IMR-90 (cell line): ENCODE data around the gene ATP1A1. TPM values are rescaled to one million over a fixed set of nuclear protein-coding genes. Genes with fewer than 3 reads are reported as not detected.
A peak's percentile ranks its signal among the peaks of the same experiment; 100 is the strongest.

ENCODE experiments used
- ATAC-seq: fragments of 200-7000 bp; cut with Tn5 transposase; 2 replicates; pipeline ENCODE4 v1.9.1; 2020; ENCODE audit warnings: low read depth, mild to moderate bottlenecking, moderate library complexity
- BruUV-seq: library from RNA; stranded (reverse); fragments of 400-500 nt; replicated peaks from 2 replicates; lab custom pipeline; 2021; lab: Mats Ljungman, UMichigan
- CTCF ChIA-PET: fragments of 300-600 bp; formaldehyde crosslinking; extraction: SDS; loops from one replicate; lab custom pipeline; 2021; ENCODE audit warnings: antibody characterized with exemption; lab: Yijun Ruan, JAX
- POLR2A ChIA-PET: fragments of 300-600 bp; sonication (Branson Sonifier 250); formaldehyde crosslinking; loops from one replicate; lab custom pipeline; 2022; ENCODE audit warnings: antibody characterized with exemption; ENCODE audit not compliant: unreplicated experiment; lab: Charles Lee
- DNase-seq: peaks from one replicate; pipeline ENCODE4 v3.0.0; 2013
- H2AFZ ChIP-seq: replicated peaks from 2 replicates; pipeline ENCODE3; 2013; ENCODE audit warnings: low read length, mild to moderate bottlenecking; ENCODE audit not compliant: poor library complexity
- H2AK5ac ChIP-seq: 2 replicates; pipeline ENCODE4 v1.6.1; 2013; ENCODE audit warnings: low read depth, low read length, inconsistent platforms
- H2AK9ac ChIP-seq: replicated peaks from 2 replicates; pipeline ENCODE3; 2013; ENCODE audit warnings: mild to moderate bottlenecking, low read depth, low read length, moderate library complexity; ENCODE audit not compliant: poor library complexity
- H2BK120ac ChIP-seq: 2 replicates; pipeline ENCODE4 v1.6.1; 2013; ENCODE audit warnings: low read depth, low read length, inconsistent platforms
- H2BK15ac ChIP-seq: 3 replicates; pipeline ENCODE4 v1.6.1; 2013; ENCODE audit warnings: low read depth, low read length, inconsistent platforms
- H2BK20ac ChIP-seq: 2 replicates; pipeline ENCODE4 v1.6.1; 2013; ENCODE audit warnings: low read depth, mild to moderate bottlenecking, inconsistent platforms, low read length, moderate library complexity
- H2BK5ac ChIP-seq: 2 replicates; pipeline ENCODE4 v1.6.1; 2013; ENCODE audit warnings: mild to moderate bottlenecking, low read depth, low read length, inconsistent platforms; ENCODE audit not compliant: poor library complexity, severe bottlenecking
- H3K14ac ChIP-seq: replicated peaks from 2 replicates; pipeline ENCODE4 v1.6.1; 2013; ENCODE audit warnings: low read depth, low read length, inconsistent platforms
- H3K18ac ChIP-seq: 2 replicates; pipeline ENCODE4 v1.6.1; 2013; ENCODE audit warnings: low read depth, low read length, control low read depth
- H3K23ac ChIP-seq: 2 replicates; pipeline ENCODE4 v1.6.1; 2013; ENCODE audit warnings: low read depth, low read length, inconsistent platforms
- H3K27ac ChIP-seq: 2 replicates; pipeline ENCODE4 v1.5.1; 2013; ENCODE audit warnings: mild to moderate bottlenecking, control low read depth, low read length; ENCODE audit not compliant: insufficient read depth
- H3K27me3 ChIP-seq: 2 replicates; pipeline ENCODE4 v1.6.1; 2013; ENCODE audit warnings: low read length; ENCODE audit not compliant: control insufficient read depth, insufficient read depth
- H3K36me3 ChIP-seq: 2 replicates; pipeline ENCODE4 v1.6.1; 2013; ENCODE audit warnings: low read length, mixed read lengths; ENCODE audit not compliant: control insufficient read depth, insufficient read depth
- H3K4ac ChIP-seq: 2 replicates; pipeline ENCODE4 v1.6.1; 2013; ENCODE audit warnings: low read depth, low read length, inconsistent platforms
- H3K4me1 ChIP-seq: 2 replicates; pipeline ENCODE4 v1.6.1; 2013; ENCODE audit warnings: low read length, mixed read lengths; ENCODE audit not compliant: control insufficient read depth, insufficient read depth
- H3K4me2 ChIP-seq: 2 replicates; pipeline ENCODE4 v1.6.1; 2013; ENCODE audit warnings: low read depth, mild to moderate bottlenecking, control low read depth, low read length, moderate library complexity
- H3K4me3 ChIP-seq: 2 replicates; pipeline ENCODE4 v1.5.1; 2013; ENCODE audit warnings: low read depth, mild to moderate bottlenecking, control low read depth, low read length, moderate library complexity; ENCODE audit not compliant: insufficient read depth
- H3K56ac ChIP-seq: 2 replicates; pipeline ENCODE4 v1.6.1; 2013; ENCODE audit warnings: low read length, inconsistent platforms; ENCODE audit not compliant: insufficient read depth; ENCODE audit errors: extremely low read depth
- H3K79me1 ChIP-seq, 2 experiments: 2 replicates each; pipeline ENCODE4 v1.6.1; 2013; ENCODE audit warnings: low read length in 2 of 2, inconsistent platforms in 1 of 2, low read depth in 1 of 2
- H3K9ac ChIP-seq: 2 replicates; pipeline ENCODE4 v1.6.1; 2013; ENCODE audit warnings: low read depth, low read length, control low read depth
- H3K9me1 ChIP-seq: 2 replicates; pipeline ENCODE4 v1.6.1; 2013; ENCODE audit warnings: low read length, inconsistent platforms; ENCODE audit not compliant: insufficient read depth
- H3K9me3 ChIP-seq: 2 replicates; pipeline ENCODE4 v1.6.1; 2013; ENCODE audit warnings: low read length; ENCODE audit not compliant: control insufficient read depth, insufficient read depth
- H4K20me1 ChIP-seq: 2 replicates; pipeline ENCODE4 v1.6.1; 2013; ENCODE audit warnings: low read length, inconsistent platforms; ENCODE audit not compliant: insufficient read depth
- H4K5ac ChIP-seq: 2 replicates; pipeline ENCODE4 v1.6.1; 2013; ENCODE audit warnings: mild to moderate bottlenecking, low read depth, low read length, control low read depth
- H4K8ac ChIP-seq, 2 experiments: 2 replicates each; pipeline ENCODE4 v1.6.1; 2013; ENCODE audit warnings: low read depth in 2 of 2, low read length in 2 of 2, control low read depth in 1 of 2, inconsistent platforms in 1 of 2
- H4K91ac ChIP-seq: 2 replicates; pipeline ENCODE4 v1.6.1; 2013; ENCODE audit warnings: low read depth, low read length, inconsistent platforms; ENCODE audit not compliant: insufficient read depth
- NFE2L2 ChIP-seq: fragments of 150-350 bp; IDR thresholded peaks from 2 replicates; pipeline ENCODE4 v1.6.1; 2016; ENCODE audit warnings: low read depth, mild to moderate bottlenecking, low read length
- RFX5 ChIP-seq: IDR thresholded peaks from 2 replicates; pipeline ENCODE4 v1.8.0; 2012; ENCODE audit warnings: low read depth, mild to moderate bottlenecking, low read length, moderate library complexity
- WGBS, 2 experiments: methylation state at CpG; one replicate each; pipeline versions ENCODE4 v1.1.5 to v1.1.7; 2013; ENCODE audit warnings: missing lambda C conversion rate in 2 of 2; ENCODE audit not compliant: insufficient read length in 1 of 2; ENCODE audit errors: extremely low coverage in 2 of 2; 5-methylcytosine and 5-hydroxymethylcytosine counted together
- dilution Hi-C: fragments of 300-500 bp; cut with HindIII; formaldehyde crosslinking; loops from one replicate; pipeline ENCODE4 v1.14.3; 2018; ENCODE audit warnings: low sequenced_read_pairs; ENCODE audit not compliant: unreplicated experiment
- in situ Hi-C: fragments of 300-500 bp; cut with MboI; formaldehyde crosslinking; loops from 3 replicates; pipeline ENCODE4 v1.14.3; 2019; ENCODE audit warnings: low sequenced_read_pairs, inconsistent platforms, mixed read lengths
- intact Hi-C: fragments of 100-400 bp; cut with micrococcal nuclease; formaldehyde crosslinking; loops from 2 replicates; pipeline ENCODE4 v1.10.0; 2022
- polyA plus RNA-seq, 3 experiments: library from polyadenylated mRNA; depleted of rRNA; stranded (reverse); fragments of >200 nt; gene quantifications; 2 replicates each; pipeline ENCODE4 v1.2.3, GENCODE V29; 2012; ENCODE audit warnings: low replicate concordance in 1 of 3
- total RNA-seq: library from RNA; depleted of rRNA; stranded (reverse); fragments of >200 nt; gene quantifications from 2 replicates; pipeline ENCODE4 v1.2.3, GENCODE V29; 2012

Gene ATP1A1
- total and polyA plus RNA-seq, 2 of the 4 experiments (the other 2 are of a cell fraction), result 116 to 125 TPM

DNA sequence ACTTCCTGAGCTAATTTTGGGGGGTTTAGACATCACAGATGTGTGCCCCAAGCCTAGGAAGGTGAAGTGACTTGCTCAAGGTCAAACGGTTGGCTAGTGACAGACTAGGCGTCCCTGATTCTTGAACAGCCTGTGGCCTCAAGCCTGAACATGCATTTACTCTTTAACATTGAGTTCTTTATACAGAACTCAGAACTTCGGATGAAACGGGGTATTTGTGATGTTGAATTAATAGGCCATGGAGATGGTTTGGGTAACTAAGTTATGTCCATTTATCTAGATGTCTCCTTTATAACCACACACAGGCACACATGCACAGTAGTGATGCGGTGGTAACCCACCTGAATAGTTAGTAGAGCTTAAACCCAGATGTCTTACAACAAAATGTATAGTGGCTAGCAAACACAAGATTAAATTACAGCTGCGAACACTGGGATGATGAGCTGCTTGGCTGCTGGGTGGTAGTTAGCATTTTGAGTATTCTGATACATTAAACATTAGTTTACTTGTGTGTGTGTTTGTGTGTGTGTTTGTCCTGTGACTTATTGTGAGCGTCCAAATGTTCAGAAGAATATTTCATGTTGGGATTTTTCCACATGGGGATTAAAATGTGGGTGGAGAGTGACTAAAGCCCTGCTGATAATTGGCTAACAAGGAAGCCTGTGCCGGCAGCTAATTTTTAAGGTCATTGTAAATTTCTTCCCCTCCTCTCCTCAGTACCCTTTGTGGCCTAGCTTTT lies 2.3 kb downstream of the ATP1A1 start:
- POLR2A ChIA-PET, result no interaction called here
- Histone ChIP-seq H4K91ac (no peak overlapping the region), H3K27me3 (peaks cover 4% of the 10 kb centered on the region; the same call in 1 of the 2 replicates), H2AK9ac (no peak overlapping the region), H2AK5ac (peak overlapping the region; percentile 7; the same call in 1 of the 2 replicates), H3K36me3 (no peaks in the 10 kb centered on the region), H3K9me3 (no peaks in the 10 kb centered on the region), H3K56ac (no peak overlapping the region), H3K4me3 (no peak overlapping the region), H3K79me1 (peaks cover 4 to 56% of the 10 kb centered on the region in 2 experiments), H4K5ac (no peak overlapping the region), H2BK120ac (no peak overlapping the region), H3K4me2 (peak overlapping the region; percentile 84), H2AFZ (no peak overlapping the region), H2BK5ac (no peak overlapping the region), H3K9ac (0 out of 2 replicates have a peak overlapping the region, but pooled peaks have one; percentile 1), H3K4me1 (peaks cover 27% of the 10 kb centered on the region), H2BK20ac (no peak overlapping the region), H4K20me1 (peaks cover 52% of the 10 kb centered on the region), H3K23ac (peak overlapping the region; percentile 41), H3K27ac (no peak overlapping the region; the same call in 1 of the 2 replicates), H4K8ac (peak overlapping the region in 1 of 2 experiments; percentile 72; a peak in 1 of 4 replicates), H3K18ac (no peak overlapping the region), H2BK15ac (0 out of 3 replicates have a peak overlapping the region, but pooled peaks have one; percentile 59), H3K9me1 (peaks cover 9% of the 10 kb centered on the region; the same call in 1 of the 2 replicates), H3K14ac (no peak overlapping the region), H3K4ac (no peak overlapping the region)
- no peak for ATAC-seq
- CTCF ChIA-PET, result interaction anchor here (0.6 to 0.9 kb wide), 2 partner anchors 23 to 124 kb away, joined by 3 to 5 read pairs; no protein-coding TSS in a partner anchor
- no peak for TF ChIP-seq NFE2L2
- TF ChIP-seq RFX5, result no peak
- BruUV-seq, result no TSS peak
- dilution Hi-C loops (no loop called here), intact Hi-C loops (loop anchor here (5.0 kb wide), 2 partner anchors 112 to 1297 kb away; no protein-coding TSS in a partner anchor), in situ Hi-C loops (no loop called here)
- WGBS, 2 experiments, result no CpG with 5 or more reads among the region's 8 CpGs
- no peak for DNase-seq
